Stimulated activated naive CD8-positive, alpha-beta T cell treated with anti-CD3 and anti-CD28 coated beads, Interleukin-15, Interleukin-2, amounts not matched to agents 100 ng/mL and 50 ng/mL, for 24 hours (primary cell): ENCODE measurements around the gene SLIT3.

Experiments
- H3K27ac Mint-ChIP-seq: one replicate; pipeline ENCODE4 v1.8.0; 2021; ENCODE audit warnings: mild to moderate bottlenecking, mixed read lengths
- H3K27me3 Mint-ChIP-seq: one replicate; pipeline ENCODE4 v1.8.0; 2021; ENCODE audit warnings: mixed read lengths
- H3K36me3 Mint-ChIP-seq: one replicate; pipeline ENCODE4 v1.8.0; 2021; ENCODE audit warnings: low read depth, mixed read lengths
- H3K4me1 Mint-ChIP-seq: one replicate; pipeline ENCODE4 v1.8.0; 2021; ENCODE audit warnings: low read depth, mixed read lengths
- H3K4me3 Mint-ChIP-seq: one replicate; pipeline ENCODE4 v1.8.0; 2021; ENCODE audit warnings: mild to moderate bottlenecking, mixed read lengths
- H3K9me3 Mint-ChIP-seq: one replicate; pipeline ENCODE4 v1.8.0; 2021; ENCODE audit warnings: mixed read lengths

Gene SLIT3

DNA sequence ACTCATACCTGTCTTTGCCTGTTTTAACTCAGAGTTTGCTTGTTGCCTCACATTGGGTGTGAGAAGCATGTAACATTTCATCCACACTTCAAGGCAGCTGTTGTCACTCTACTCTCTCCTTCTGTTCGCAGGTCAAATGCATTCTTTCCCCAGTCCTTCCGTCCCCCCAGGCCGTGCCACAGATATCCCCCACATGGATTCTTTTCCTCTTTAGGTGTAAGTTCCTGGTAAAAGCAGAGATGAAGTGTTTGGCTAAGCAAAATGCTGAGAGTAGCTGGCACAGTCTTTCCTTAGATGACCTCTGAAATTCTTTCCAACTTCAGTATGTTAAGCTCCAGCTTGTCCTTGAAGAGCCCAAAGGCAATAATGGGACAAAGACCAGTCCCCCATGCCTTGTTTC, 328.2 kb downstream of the SLIT3 start:
- Mint-ChIP-seq H3K36me3 (no peaks in the 10 kb centered on the region), H3K4me1 (no peaks in the 10 kb centered on the region), H3K9me3 (no peaks in the 10 kb centered on the region), H3K4me3 (no peak overlapping the region), H3K27ac (no peak overlapping the region), H3K27me3 (peaks cover 40% of the 10 kb centered on the region)

DNA sequence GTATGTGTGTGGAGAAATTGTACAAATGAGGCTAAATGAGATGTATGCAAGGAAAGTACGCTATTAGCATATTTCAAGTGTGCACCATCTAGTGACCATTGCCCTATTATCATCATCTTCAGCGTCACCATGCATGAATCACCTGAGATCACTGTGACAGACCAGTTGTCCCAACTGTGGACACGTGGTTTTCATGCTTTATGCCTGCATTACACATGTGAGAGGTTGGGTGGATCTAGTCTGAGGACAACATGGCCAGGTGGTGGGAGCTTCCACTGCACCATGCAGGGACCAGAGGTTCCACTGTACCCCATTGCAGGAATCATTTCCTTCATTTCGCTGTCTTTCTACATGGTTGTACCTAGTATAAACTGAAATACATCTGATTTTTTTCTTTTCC, 329.8 kb downstream of the SLIT3 start:
- no peaks in the 10 kb centered on the region for H3K4me1 Mint-ChIP-seq
- H3K27me3 Mint-ChIP-seq = peaks cover 36% of the 10 kb centered on the region
- no peaks in the 10 kb centered on the region for H3K9me3 Mint-ChIP-seq
- H3K27ac Mint-ChIP-seq = no peak overlapping the region
- no peaks in the 10 kb centered on the region for H3K36me3 Mint-ChIP-seq
- H3K4me3 Mint-ChIP-seq = no peak overlapping the region

DNA sequence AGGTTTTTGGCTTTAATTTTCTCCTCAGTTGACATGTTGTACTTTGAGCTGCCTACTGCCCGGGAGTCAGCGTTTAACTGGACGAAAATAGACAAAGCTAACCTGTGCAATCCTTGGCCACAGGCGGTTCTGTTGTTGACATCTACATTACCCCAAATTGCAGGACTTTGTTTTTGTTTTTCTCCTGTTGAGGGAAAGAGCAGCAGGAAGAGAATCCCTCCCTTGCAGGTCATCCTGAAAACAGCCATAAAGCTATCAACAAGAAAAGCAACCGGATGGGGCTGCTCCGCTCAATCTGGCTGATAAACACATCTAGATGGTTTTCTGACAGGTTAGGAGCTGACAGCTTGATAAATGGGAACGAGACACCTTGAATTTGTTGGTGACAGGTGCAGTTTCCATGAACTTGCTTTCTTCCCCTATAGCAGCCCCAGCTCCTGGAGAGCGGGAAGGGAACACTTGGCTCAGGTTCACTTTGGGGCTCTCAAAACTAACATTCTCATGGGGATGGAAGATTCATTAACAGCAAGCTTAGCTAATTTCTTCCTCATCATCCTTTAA, 331.5 kb downstream of the SLIT3 start:
- H3K4me3 Mint-ChIP-seq = no peak overlapping the region
- no peaks in the 10 kb centered on the region for H3K4me1 Mint-ChIP-seq
- H3K36me3 Mint-ChIP-seq = no peaks in the 10 kb centered on the region
- no peak overlapping the region for H3K27ac Mint-ChIP-seq
- H3K9me3 Mint-ChIP-seq = no peaks in the 10 kb centered on the region
- peaks cover 21% of the 10 kb centered on the region for H3K27me3 Mint-ChIP-seq

DNA sequence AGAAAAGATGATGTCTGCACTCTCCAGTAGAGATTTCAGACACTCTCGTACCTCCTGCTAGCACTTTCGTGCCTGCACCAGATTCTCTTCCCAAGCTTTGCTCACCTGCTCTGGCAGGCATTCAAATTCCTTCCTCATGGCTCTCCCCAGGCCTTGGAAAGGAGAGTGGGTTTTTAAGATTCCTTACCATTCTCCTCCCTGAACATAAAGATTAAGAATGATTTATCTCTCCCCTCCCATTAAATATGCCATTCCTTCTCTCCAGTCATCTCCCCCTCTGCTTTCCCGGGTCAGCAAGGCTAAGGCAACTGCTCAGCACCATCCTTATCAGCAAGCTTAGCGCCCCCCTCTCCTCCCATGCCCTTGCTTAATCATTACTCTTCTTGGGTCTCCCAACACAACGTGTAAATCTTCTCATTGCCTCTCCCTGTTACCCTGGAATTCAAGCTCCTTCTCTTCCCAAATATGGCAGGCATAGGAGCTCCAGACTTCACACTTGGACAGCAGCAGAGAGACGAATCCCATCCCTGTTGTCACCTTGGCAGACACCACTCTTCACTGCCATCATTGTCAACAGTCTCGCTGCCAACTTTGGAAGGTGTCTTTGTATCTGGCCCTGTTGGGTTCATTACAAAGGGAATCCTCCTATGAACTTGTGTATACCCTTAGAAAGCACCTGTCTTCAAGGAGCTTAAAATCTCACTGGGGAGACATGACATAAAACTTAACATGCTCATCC, 332.9 kb downstream of the SLIT3 start:
- Mint-ChIP-seq H3K4me1 (no peaks in the 10 kb centered on the region), H3K27ac (no peak overlapping the region), H3K36me3 (no peaks in the 10 kb centered on the region), H3K4me3 (no peak overlapping the region), H3K27me3 (peaks cover 13% of the 10 kb centered on the region), H3K9me3 (no peaks in the 10 kb centered on the region)

DNA sequence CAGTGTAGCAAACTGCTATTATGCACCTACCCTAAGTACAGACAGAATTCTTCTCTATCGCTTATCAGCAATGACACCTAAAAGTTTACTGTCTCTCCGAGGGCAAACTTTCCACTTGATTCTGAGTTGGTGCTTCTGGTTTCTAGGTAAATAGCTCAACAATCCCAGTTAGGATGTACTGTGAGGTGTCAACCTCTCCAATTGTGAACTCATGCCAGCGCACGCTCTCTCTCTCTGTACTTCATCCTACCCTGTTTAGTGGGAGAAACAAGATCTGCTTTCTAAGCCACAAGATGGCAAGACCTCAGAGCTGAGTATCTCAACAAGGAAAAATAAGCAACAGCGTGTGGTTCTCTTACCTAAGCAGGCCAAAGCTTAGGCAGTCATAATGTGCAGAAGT, 335.3 kb downstream of the SLIT3 start:
- Mint-ChIP-seq H3K27me3 (peaks cover 3% of the 10 kb centered on the region), H3K36me3 (no peaks in the 10 kb centered on the region), H3K9me3 (no peaks in the 10 kb centered on the region), H3K27ac (no peak overlapping the region), H3K4me1 (no peaks in the 10 kb centered on the region), H3K4me3 (no peak overlapping the region)

DNA sequence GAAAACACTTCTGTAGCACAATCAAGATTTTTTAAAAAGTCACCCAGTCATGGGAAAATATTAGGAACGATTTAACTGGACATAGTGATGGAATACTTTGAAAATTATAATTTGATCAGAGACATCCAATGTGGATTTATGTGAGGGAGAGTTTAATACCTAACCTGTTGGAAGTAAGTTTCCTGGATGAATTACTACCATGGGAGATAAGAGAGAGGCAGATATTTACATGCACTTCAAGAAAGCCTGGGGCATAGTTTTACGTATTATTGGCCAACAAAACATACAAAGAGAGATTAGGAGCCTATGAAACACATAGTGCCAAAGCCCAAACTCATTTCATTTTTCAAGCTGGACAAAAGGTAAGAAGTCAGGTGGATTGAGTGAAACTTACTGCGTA, 336.8 kb downstream of the SLIT3 start:
- no peak overlapping the region for H3K4me3 Mint-ChIP-seq
- H3K27ac Mint-ChIP-seq = no peak overlapping the region

DNA sequence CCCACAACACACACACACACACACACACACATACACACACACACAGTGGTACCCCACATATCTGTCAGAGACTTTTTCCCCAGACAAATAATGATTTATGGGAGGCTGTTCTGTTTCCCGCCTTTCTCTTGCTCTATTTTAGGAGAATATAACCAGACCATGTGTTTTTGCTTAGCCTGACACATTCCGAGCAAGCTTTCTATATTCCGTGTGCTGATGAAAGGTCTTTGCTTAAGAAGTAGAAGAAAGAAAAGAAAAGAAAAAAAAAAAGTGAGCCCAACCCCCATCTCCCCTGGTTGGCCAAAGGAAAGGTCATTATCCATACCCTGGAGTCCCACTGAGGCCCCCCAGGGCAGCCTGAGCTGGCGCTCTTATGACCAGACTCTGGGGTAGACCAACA, 338.6 kb downstream of the SLIT3 start:
- H3K4me3 Mint-ChIP-seq = no peak overlapping the region
- H3K4me1 Mint-ChIP-seq = no peaks in the 10 kb centered on the region
- no peaks in the 10 kb centered on the region for H3K9me3 Mint-ChIP-seq
- no peak overlapping the region for H3K27ac Mint-ChIP-seq
- peaks cover 3% of the 10 kb centered on the region for H3K27me3 Mint-ChIP-seq
- no peaks in the 10 kb centered on the region for H3K36me3 Mint-ChIP-seq

More for the DNA sequence above, 336.8 kb downstream of the SLIT3 start:
- Mint-ChIP-seq H3K9me3 (no peaks in the 10 kb centered on the region), H3K36me3 (no peaks in the 10 kb centered on the region), H3K4me1 (no peaks in the 10 kb centered on the region), H3K27me3 (no peaks in the 10 kb centered on the region)

DNA sequence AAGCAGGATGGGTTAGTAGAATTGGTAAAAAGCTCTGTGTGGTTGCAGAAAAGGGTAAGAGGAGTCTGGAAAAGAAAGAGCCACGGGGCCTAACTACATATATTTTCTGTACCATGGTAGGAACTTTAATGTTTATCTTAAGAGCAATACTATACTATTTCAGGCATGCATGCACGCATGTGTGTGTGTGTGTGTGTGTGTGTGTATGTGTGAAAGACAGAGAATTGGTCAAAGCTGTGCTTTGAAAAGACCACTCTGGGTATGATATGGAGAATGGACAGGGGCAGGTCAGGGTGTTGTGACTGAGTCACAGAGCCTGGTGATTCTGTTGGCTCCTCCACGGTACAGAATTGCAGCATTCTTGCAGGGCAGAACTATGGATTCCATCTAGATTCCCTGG, 339.3 kb downstream of the SLIT3 start:
- Mint-ChIP-seq H3K27ac (no peak overlapping the region), H3K9me3 (no peaks in the 10 kb centered on the region), H3K36me3 (no peaks in the 10 kb centered on the region), H3K4me1 (no peaks in the 10 kb centered on the region), H3K4me3 (no peak overlapping the region), H3K27me3 (peaks cover 3% of the 10 kb centered on the region)

DNA sequence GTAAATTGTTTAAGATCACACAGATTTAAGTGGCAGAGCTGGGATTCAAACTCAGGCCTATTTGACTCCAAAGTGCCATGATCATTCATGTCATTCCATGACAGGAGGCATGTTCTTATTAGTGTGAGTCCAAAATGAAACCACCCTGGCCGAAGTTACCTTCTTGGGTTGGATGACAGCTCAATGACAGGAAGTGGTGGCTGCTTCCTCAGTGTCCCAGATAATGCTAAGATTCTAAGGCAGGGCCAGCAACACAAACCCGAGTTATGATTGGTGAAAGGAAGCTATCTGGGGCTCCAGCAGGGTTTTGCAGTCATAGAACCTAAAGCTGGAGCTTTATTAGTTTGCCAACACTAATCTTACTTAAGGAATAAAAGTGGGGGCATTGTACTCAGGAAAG, 340.4 kb downstream of the SLIT3 start:
- H3K27ac Mint-ChIP-seq = no peak overlapping the region
- H3K4me1 Mint-ChIP-seq = no peaks in the 10 kb centered on the region
- H3K36me3 Mint-ChIP-seq = no peaks in the 10 kb centered on the region
- H3K9me3 Mint-ChIP-seq = no peaks in the 10 kb centered on the region
- no peak overlapping the region for H3K4me3 Mint-ChIP-seq
- H3K27me3 Mint-ChIP-seq = peaks cover 3% of the 10 kb centered on the region

DNA sequence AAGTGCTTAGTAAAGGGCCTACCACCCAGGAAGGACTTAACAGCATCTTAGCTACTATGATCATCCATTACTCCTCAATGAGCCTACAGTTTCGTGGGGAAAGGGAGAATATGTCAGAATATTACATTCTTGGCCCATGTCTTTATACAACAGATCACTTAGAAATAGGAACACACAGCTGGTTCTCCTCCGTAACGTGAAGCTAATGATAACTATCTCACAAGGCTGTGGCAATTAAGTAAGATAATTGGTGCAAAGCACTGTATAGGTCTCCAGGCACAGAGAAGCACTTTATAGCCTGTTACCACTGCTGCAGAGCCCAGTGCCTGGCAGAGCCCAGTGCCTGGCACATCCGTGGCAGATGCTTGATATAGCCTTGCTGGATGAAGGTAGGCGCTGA, 347.6 kb downstream of the SLIT3 start:
- H3K4me1 Mint-ChIP-seq = no peaks in the 10 kb centered on the region
- no peaks in the 10 kb centered on the region for H3K9me3 Mint-ChIP-seq
- H3K27me3 Mint-ChIP-seq = peaks cover under 1% of the 10 kb centered on the region
- no peak overlapping the region for H3K4me3 Mint-ChIP-seq
- no peak overlapping the region for H3K27ac Mint-ChIP-seq
- no peaks in the 10 kb centered on the region for H3K36me3 Mint-ChIP-seq

DNA sequence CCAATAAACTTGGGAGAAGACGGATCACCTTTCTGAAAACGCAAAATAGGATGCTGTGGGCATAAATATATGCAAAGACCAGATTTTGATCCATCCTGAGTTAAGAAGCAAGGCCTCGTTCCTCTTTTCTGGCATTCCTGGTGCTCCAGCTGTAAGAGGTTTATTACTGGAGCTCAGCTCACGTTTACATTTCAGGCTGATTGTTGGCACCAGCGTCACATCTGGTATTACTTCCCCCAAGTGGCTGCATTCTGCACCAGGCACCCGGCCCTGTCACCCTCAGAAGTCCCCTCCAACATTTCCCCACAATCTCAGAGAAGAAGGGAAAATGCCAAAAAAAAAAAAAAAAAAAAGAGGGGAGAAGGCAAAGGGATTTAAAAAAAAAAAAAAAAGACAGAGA, 348.7 kb downstream of the SLIT3 start:
- no peaks in the 10 kb centered on the region for H3K9me3 Mint-ChIP-seq
- H3K36me3 Mint-ChIP-seq = no peaks in the 10 kb centered on the region
- H3K27ac Mint-ChIP-seq = no peak overlapping the region
- no peaks in the 10 kb centered on the region for H3K27me3 Mint-ChIP-seq
- H3K4me1 Mint-ChIP-seq = no peaks in the 10 kb centered on the region
- no peak overlapping the region for H3K4me3 Mint-ChIP-seq

DNA sequence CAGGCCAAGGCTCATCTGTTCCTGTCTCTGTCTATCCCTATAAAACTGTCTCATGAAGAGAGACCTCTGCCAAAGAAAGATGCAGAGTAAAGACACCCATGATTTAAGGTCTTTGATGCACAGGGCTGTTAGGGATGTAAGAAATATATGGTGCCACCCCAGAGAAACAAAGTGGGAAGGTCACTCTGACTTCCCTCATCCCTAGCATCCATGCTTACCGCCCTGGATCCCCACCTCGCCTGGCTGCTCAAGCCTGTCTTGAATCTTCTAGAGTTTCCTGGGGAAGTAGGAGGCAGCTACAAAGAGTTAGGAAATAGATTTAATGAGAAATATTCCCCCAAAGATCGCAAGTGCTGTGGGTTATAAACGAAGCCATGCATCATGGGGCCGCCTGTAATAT, 349.2 kb downstream of the SLIT3 start:
- Mint-ChIP-seq H3K36me3 (no peaks in the 10 kb centered on the region), H3K27ac (no peak overlapping the region), H3K27me3 (no peaks in the 10 kb centered on the region), H3K4me1 (no peaks in the 10 kb centered on the region), H3K4me3 (no peak overlapping the region), H3K9me3 (no peaks in the 10 kb centered on the region)

DNA sequence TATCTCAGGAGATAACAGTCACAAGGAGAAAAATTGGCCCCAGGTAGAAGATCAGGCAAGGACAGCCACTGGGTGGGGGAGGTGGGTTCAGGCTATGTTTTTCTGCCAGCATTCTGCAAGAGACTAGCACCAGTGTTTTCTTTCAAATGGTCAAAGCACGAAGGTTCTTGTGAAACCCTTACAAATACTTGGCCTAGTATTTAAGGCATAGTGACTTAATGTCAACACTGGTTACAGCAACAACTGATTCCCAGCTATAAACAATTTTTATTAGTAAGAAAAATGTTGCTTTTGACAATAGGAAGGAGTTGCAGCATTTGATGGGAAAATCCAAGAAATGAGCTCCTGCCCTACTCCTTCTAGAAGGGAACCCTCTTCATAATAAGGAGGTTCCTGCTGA, 349.6 kb downstream of the SLIT3 start:
- Mint-ChIP-seq H3K36me3 (no peaks in the 10 kb centered on the region), H3K27ac (no peak overlapping the region), H3K27me3 (no peaks in the 10 kb centered on the region), H3K9me3 (no peaks in the 10 kb centered on the region), H3K4me3 (no peak overlapping the region), H3K4me1 (no peaks in the 10 kb centered on the region)

DNA sequence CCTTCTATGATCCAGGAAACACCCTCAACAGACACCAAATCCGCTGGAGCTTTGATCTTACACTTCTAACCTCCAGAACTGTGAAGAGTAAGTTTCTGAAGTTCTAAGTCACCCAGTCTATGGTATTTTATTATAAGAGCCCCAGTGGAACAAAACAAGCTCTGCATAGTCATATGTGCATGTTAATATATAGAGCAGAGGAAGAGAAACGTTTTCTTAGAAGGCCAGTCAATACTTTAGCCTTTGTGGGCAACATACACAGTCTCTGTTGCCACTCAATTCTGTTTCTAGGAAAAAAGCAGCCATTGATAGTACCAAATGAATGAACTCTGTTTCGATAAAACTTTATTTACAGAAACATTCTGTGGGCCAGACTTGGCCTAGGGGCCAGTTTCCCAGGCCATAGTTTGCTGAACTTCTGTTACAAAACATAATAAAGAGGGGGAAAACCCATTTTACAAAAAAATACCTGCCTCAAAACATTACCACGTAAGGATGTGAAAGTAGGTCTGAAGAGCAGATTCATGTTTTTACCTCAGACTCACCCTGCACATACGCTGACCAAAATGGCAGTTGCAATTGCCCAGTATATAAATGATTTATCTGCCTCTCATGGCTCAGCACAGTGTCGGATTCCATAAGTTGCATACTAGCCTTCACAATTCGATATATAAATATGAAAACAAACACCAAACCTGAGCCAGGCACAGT, 350.5 kb downstream of the SLIT3 start:
- H3K36me3 Mint-ChIP-seq = no peaks in the 10 kb centered on the region
- H3K27me3 Mint-ChIP-seq = no peaks in the 10 kb centered on the region
- H3K9me3 Mint-ChIP-seq = no peaks in the 10 kb centered on the region
- no peak overlapping the region for H3K4me3 Mint-ChIP-seq
- H3K4me1 Mint-ChIP-seq = no peaks in the 10 kb centered on the region
- no peak overlapping the region for H3K27ac Mint-ChIP-seq

DNA sequence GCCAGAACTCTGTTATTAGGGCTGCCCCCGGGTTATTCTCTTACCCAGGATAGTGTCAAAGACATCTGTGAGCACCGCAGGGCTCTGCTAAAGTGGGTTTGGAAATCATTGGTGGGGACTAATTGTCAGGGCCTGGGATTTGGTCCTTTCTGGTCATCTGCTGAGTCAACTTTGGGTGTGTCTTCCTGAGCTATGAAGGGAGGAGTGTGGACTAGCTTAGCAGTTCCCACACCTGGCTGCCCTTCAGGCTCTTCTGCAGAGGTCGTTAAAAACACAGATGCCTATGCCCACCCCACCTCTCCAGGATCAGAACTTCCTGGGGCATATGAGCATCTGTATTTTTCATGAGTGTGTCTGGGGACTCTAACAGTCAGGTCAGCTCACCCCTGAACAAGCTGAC, 352.2 kb downstream of the SLIT3 start:
- H3K4me1 Mint-ChIP-seq = no peaks in the 10 kb centered on the region
- no peak overlapping the region for H3K27ac Mint-ChIP-seq
- no peaks in the 10 kb centered on the region for H3K36me3 Mint-ChIP-seq
- H3K9me3 Mint-ChIP-seq = no peaks in the 10 kb centered on the region
- no peaks in the 10 kb centered on the region for H3K27me3 Mint-ChIP-seq
- H3K4me3 Mint-ChIP-seq = no peak overlapping the region
